IMR-90 (cell line): Measurements from ENCODE around the gene GSN. TPM values are rescaled to one million over a fixed set of nuclear protein-coding genes. Genes with fewer than 3 reads are reported as not detected.

Experiments used
- ATAC-seq: fragments of 200-7000 bp; cut with Tn5 transposase; 2 replicates; pipeline ENCODE4 v1.9.1; 2020; ENCODE audit warnings: low read depth, mild to moderate bottlenecking, moderate library complexity
- BruUV-seq: library from RNA; stranded (reverse); fragments of 400-500 nt; replicated peaks from 2 replicates; lab custom pipeline; 2021; lab: Mats Ljungman, UMichigan
- CTCF ChIA-PET: fragments of 300-600 bp; formaldehyde crosslinking; extraction: SDS; loops from one replicate; lab custom pipeline; 2021; ENCODE audit warnings: antibody characterized with exemption; lab: Yijun Ruan, JAX
- POLR2A ChIA-PET: fragments of 300-600 bp; sonication (Branson Sonifier 250); formaldehyde crosslinking; loops from one replicate; lab custom pipeline; 2022; ENCODE audit warnings: antibody characterized with exemption; ENCODE audit not compliant: unreplicated experiment; lab: Charles Lee
- DNase-seq: peaks from one replicate; pipeline ENCODE4 v3.0.0; 2013
- H2AFZ ChIP-seq: replicated peaks from 2 replicates; pipeline ENCODE3; 2013; ENCODE audit warnings: low read length, mild to moderate bottlenecking; ENCODE audit not compliant: poor library complexity
- H2AK5ac ChIP-seq: 2 replicates; pipeline ENCODE4 v1.6.1; 2013; ENCODE audit warnings: low read depth, low read length, inconsistent platforms
- H2AK9ac ChIP-seq: replicated peaks from 2 replicates; pipeline ENCODE3; 2013; ENCODE audit warnings: mild to moderate bottlenecking, low read depth, low read length, moderate library complexity; ENCODE audit not compliant: poor library complexity
- H2BK120ac ChIP-seq: 2 replicates; pipeline ENCODE4 v1.6.1; 2013; ENCODE audit warnings: low read depth, low read length, inconsistent platforms
- H2BK15ac ChIP-seq: 3 replicates; pipeline ENCODE4 v1.6.1; 2013; ENCODE audit warnings: low read depth, low read length, inconsistent platforms
- H2BK20ac ChIP-seq: 2 replicates; pipeline ENCODE4 v1.6.1; 2013; ENCODE audit warnings: low read depth, mild to moderate bottlenecking, inconsistent platforms, low read length, moderate library complexity
- H2BK5ac ChIP-seq: 2 replicates; pipeline ENCODE4 v1.6.1; 2013; ENCODE audit warnings: mild to moderate bottlenecking, low read depth, low read length, inconsistent platforms; ENCODE audit not compliant: poor library complexity, severe bottlenecking
- H3K14ac ChIP-seq: replicated peaks from 2 replicates; pipeline ENCODE4 v1.6.1; 2013; ENCODE audit warnings: low read depth, low read length, inconsistent platforms
- H3K18ac ChIP-seq: 2 replicates; pipeline ENCODE4 v1.6.1; 2013; ENCODE audit warnings: low read depth, low read length, control low read depth
- H3K23ac ChIP-seq: 2 replicates; pipeline ENCODE4 v1.6.1; 2013; ENCODE audit warnings: low read depth, low read length, inconsistent platforms
- H3K27ac ChIP-seq: 2 replicates; pipeline ENCODE4 v1.5.1; 2013; ENCODE audit warnings: mild to moderate bottlenecking, control low read depth, low read length; ENCODE audit not compliant: insufficient read depth
- H3K27me3 ChIP-seq: 2 replicates; pipeline ENCODE4 v1.6.1; 2013; ENCODE audit warnings: low read length; ENCODE audit not compliant: control insufficient read depth, insufficient read depth
- H3K36me3 ChIP-seq: 2 replicates; pipeline ENCODE4 v1.6.1; 2013; ENCODE audit warnings: low read length, mixed read lengths; ENCODE audit not compliant: control insufficient read depth, insufficient read depth
- H3K4ac ChIP-seq: 2 replicates; pipeline ENCODE4 v1.6.1; 2013; ENCODE audit warnings: low read depth, low read length, inconsistent platforms
- H3K4me1 ChIP-seq: 2 replicates; pipeline ENCODE4 v1.6.1; 2013; ENCODE audit warnings: low read length, mixed read lengths; ENCODE audit not compliant: control insufficient read depth, insufficient read depth
- H3K4me2 ChIP-seq: 2 replicates; pipeline ENCODE4 v1.6.1; 2013; ENCODE audit warnings: low read depth, mild to moderate bottlenecking, control low read depth, low read length, moderate library complexity
- H3K4me3 ChIP-seq: 2 replicates; pipeline ENCODE4 v1.5.1; 2013; ENCODE audit warnings: low read depth, mild to moderate bottlenecking, control low read depth, low read length, moderate library complexity; ENCODE audit not compliant: insufficient read depth
- H3K56ac ChIP-seq: 2 replicates; pipeline ENCODE4 v1.6.1; 2013; ENCODE audit warnings: low read length, inconsistent platforms; ENCODE audit not compliant: insufficient read depth; ENCODE audit errors: extremely low read depth
- H3K79me1 ChIP-seq, 2 experiments: 2 replicates each; pipeline ENCODE4 v1.6.1; 2013; ENCODE audit warnings: low read length in 2 of 2, inconsistent platforms in 1 of 2, low read depth in 1 of 2
- H3K9ac ChIP-seq: 2 replicates; pipeline ENCODE4 v1.6.1; 2013; ENCODE audit warnings: low read depth, low read length, control low read depth
- H3K9me1 ChIP-seq: 2 replicates; pipeline ENCODE4 v1.6.1; 2013; ENCODE audit warnings: low read length, inconsistent platforms; ENCODE audit not compliant: insufficient read depth
- H3K9me3 ChIP-seq: 2 replicates; pipeline ENCODE4 v1.6.1; 2013; ENCODE audit warnings: low read length; ENCODE audit not compliant: control insufficient read depth, insufficient read depth
- H4K20me1 ChIP-seq: 2 replicates; pipeline ENCODE4 v1.6.1; 2013; ENCODE audit warnings: low read length, inconsistent platforms; ENCODE audit not compliant: insufficient read depth
- H4K5ac ChIP-seq: 2 replicates; pipeline ENCODE4 v1.6.1; 2013; ENCODE audit warnings: mild to moderate bottlenecking, low read depth, low read length, control low read depth
- H4K8ac ChIP-seq, 2 experiments: 2 replicates each; pipeline ENCODE4 v1.6.1; 2013; ENCODE audit warnings: low read depth in 2 of 2, low read length in 2 of 2, control low read depth in 1 of 2, inconsistent platforms in 1 of 2
- H4K91ac ChIP-seq: 2 replicates; pipeline ENCODE4 v1.6.1; 2013; ENCODE audit warnings: low read depth, low read length, inconsistent platforms; ENCODE audit not compliant: insufficient read depth
- MAFK ChIP-seq: IDR thresholded peaks from 2 replicates; pipeline ENCODE4 v1.6.1; 2012; ENCODE audit warnings: low read depth, low read length, improper control_type of control experiment
- MAZ ChIP-seq: IDR thresholded peaks from 2 replicates; pipeline ENCODE4 v1.6.1; 2012; ENCODE audit warnings: low read depth, mild to moderate bottlenecking, low read length, improper control_type of control experiment, moderate library complexity, borderline replicate concordance
- MXI1 ChIP-seq: IDR thresholded peaks from 2 replicates; pipeline ENCODE4 v1.6.1; 2012; ENCODE audit warnings: low read depth, mild to moderate bottlenecking, low read length, moderate library complexity, borderline replicate concordance
- NFE2L2 ChIP-seq: fragments of 150-350 bp; IDR thresholded peaks from 2 replicates; pipeline ENCODE4 v1.6.1; 2016; ENCODE audit warnings: low read depth, mild to moderate bottlenecking, low read length
- POLR2A ChIP-seq: IDR thresholded peaks from 2 replicates; pipeline ENCODE4 v1.6.1; 2012; ENCODE audit warnings: mild to moderate bottlenecking, low read depth, low read length
- RAD21 ChIP-seq: IDR thresholded peaks from 2 replicates; pipeline ENCODE4 v1.6.1; 2012; ENCODE audit warnings: low read length, improper control_type of control experiment
- RCOR1 ChIP-seq: IDR thresholded peaks from 2 replicates; pipeline ENCODE4 v1.6.1; 2012; ENCODE audit warnings: mild to moderate bottlenecking, low read length, improper control_type of control experiment; ENCODE audit not compliant: insufficient replicate concordance
- RFX5 ChIP-seq: IDR thresholded peaks from 2 replicates; pipeline ENCODE4 v1.8.0; 2012; ENCODE audit warnings: low read depth, mild to moderate bottlenecking, low read length, moderate library complexity
- SMC3 ChIP-seq: fragments of 150-350 bp; IDR thresholded peaks from 2 replicates; pipeline ENCODE4 v1.6.1; 2016; ENCODE audit warnings: low read depth, mild to moderate bottlenecking, antibody characterized with exemption, low read length, moderate library complexity
- WGBS, 2 experiments: methylation state at CpG; one replicate each; pipeline versions ENCODE4 v1.1.5 to v1.1.7; 2013; ENCODE audit warnings: missing lambda C conversion rate in 2 of 2; ENCODE audit not compliant: insufficient read length in 1 of 2; ENCODE audit errors: extremely low coverage in 2 of 2; 5-methylcytosine and 5-hydroxymethylcytosine counted together
- dilution Hi-C: fragments of 300-500 bp; cut with HindIII; formaldehyde crosslinking; loops from one replicate; pipeline ENCODE4 v1.14.3; 2018; ENCODE audit warnings: low sequenced_read_pairs; ENCODE audit not compliant: unreplicated experiment
- in situ Hi-C: fragments of 300-500 bp; cut with MboI; formaldehyde crosslinking; loops from 3 replicates; pipeline ENCODE4 v1.14.3; 2019; ENCODE audit warnings: low sequenced_read_pairs, inconsistent platforms, mixed read lengths
- intact Hi-C: fragments of 100-400 bp; cut with micrococcal nuclease; formaldehyde crosslinking; loops from 2 replicates; pipeline ENCODE4 v1.10.0; 2022
- polyA plus RNA-seq, 3 experiments: library from polyadenylated mRNA; depleted of rRNA; stranded (reverse); fragments of >200 nt; gene quantifications; 2 replicates each; pipeline ENCODE4 v1.2.3, GENCODE V29; 2012; ENCODE audit warnings: low replicate concordance in 1 of 3
- total RNA-seq: library from RNA; depleted of rRNA; stranded (reverse); fragments of >200 nt; gene quantifications from 2 replicates; pipeline ENCODE4 v1.2.3, GENCODE V29; 2012
- TF ChIP-seq, protein P1 (sequence below): fragments of 150-350 bp; IDR thresholded peaks from 2 replicates; pipeline ENCODE4 v1.6.1; 2017; ENCODE audit warnings: mild to moderate bottlenecking, antibody characterized with exemption, low read length, low read depth
- TF ChIP-seq, protein P2 (sequence below): fragments of 150-350 bp; IDR thresholded peaks from 2 replicates; pipeline ENCODE4 v1.6.1; 2016; ENCODE audit warnings: low read depth, mild to moderate bottlenecking, low read length, moderate library complexity, borderline replicate concordance

The GSN gene
- total and polyA plus RNA-seq, 2 of the 4 experiments (the other 2 are of a cell fraction): 495 to 547 TPM

GRCh38 chr9:121269642-121270254 is 1.8 kb downstream of the GSN start (continued):
- no peak for TF ChIP-seq MAFK

DNA sequence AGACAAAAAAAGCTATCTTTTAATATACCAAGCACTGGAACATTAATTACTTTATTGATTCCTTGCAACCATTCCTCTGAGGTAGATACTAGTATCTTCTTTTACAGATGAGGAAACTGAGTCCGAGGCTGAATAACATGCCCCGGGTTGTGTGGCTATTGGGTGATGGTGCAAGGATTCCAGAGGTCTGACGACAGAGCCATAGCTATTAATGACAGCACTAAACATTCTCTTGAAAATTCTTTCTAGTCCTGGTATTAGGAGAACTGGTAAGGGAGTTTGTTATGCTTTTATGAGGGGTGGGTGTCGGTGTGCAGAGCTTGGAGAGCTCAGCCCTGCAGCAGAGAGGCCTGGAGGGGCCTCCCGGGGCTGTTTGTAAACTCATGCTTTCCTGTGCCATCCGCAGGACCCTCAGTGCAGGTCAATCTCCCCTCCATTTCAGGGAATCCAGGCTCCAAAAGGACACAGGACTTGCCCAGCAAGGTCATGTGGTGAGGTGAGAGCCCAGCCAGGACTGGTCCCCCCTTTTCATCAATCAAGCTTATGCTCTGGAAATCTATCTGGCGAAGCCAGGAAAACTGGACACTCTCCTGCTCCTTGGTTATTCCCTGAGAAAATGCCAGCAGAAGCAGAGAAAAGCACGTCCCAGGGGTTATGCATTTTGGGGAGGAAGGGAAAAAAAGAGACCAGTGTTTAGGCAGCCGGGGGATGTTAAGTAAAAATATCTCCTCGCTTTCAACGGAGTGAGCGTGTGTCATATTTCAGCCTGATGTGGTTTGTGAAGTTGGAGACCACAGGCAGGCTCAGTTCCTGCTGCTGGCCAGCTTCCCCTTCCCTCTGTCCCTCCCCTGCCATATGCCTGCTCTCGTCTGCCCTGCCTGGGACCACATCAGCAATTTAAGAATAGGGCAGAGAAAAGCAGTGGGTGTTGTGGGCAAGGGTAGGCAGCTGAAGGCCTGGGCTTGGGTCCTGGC is 3.7 kb downstream of the GSN start:
- Histone ChIP-seq H3K9ac (peak overlapping the region; percentile 58), H4K91ac (peak overlapping the region; percentile 81), H3K4me2 (peak overlapping the region; percentile 94), H3K4ac (peak overlapping the region; percentile 94), H2BK5ac (peak overlapping the region; percentile 89), H3K36me3 (peaks cover 2% of the 10 kb centered on the region; the same call in 1 of the 2 replicates), H4K8ac (peak overlapping the region; percentile 38 to 50; a peak in 2 of 4 replicates), H3K4me3 (peak overlapping the region; percentile 2; the same call in 1 of the 2 replicates), H4K5ac (peak overlapping the region; percentile 14), H2AK9ac (peak overlapping the region; percentile 81), H3K23ac (peak overlapping the region; percentile 76), H2AK5ac (peak overlapping the region; percentile 80), H2AFZ (peak overlapping the region; percentile 52), H3K27me3 (no peaks in the 10 kb centered on the region), H2BK120ac (peak overlapping the region; percentile 89), H3K79me1 (peaks cover 39 to 83% of the 10 kb centered on the region in 2 experiments), H3K9me1 (peaks cover 34% of the 10 kb centered on the region), H3K9me3 (no peaks in the 10 kb centered on the region), H3K4me1 (peaks cover 31% of the 10 kb centered on the region), H2BK20ac (peak overlapping the region; percentile 53; the same call in 1 of the 2 replicates), H3K14ac (peak overlapping the region; percentile 86), H4K20me1 (peaks cover 17% of the 10 kb centered on the region), H3K27ac (peak overlapping the region; percentile 77), H3K56ac (peak overlapping the region; percentile 75; the same call in 1 of the 2 replicates), H2BK15ac (peak overlapping the region; percentile 90; the same call in 2 of the 3 replicates), H3K18ac (peak overlapping the region; percentile 30)
- ChIA-PET CTCF (interaction anchor here (0.6 to 1.0 kb wide), 4 partner anchors 49 to 752 kb away, joined by 3 read pairs; no protein-coding TSS in a partner anchor), POLR2A (no interaction called here)
- intact Hi-C loops: no loop called here
- dilution Hi-C loops: no loop called here
- ATAC-seq (peak; percentile 50), DNase-seq (peak; percentile 87)
- in situ Hi-C loops: no loop called here
- WGBS, 2 experiments: no CpG with 5 or more reads among the region's 13 CpGs
- BruUV-seq: no TSS peak
- no peak for TF ChIP-seq POLR2A
- TF ChIP-seq SMC3: no peak
- no peak for TF ChIP-seq RCOR1
- no peak for TF ChIP-seq NFE2L2
- TF ChIP-seq, protein P1, sequence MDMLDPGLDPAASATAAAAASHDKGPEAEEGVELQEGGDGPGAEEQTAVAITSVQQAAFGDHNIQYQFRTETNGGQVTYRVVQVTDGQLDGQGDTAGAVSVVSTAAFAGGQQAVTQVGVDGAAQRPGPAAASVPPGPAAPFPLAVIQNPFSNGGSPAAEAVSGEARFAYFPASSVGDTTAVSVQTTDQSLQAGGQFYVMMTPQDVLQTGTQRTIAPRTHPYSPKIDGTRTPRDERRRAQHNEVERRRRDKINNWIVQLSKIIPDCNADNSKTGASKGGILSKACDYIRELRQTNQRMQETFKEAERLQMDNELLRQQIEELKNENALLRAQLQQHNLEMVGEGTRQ: no peak
- no peak for TF ChIP-seq MAZ
- TF ChIP-seq, protein P2, sequence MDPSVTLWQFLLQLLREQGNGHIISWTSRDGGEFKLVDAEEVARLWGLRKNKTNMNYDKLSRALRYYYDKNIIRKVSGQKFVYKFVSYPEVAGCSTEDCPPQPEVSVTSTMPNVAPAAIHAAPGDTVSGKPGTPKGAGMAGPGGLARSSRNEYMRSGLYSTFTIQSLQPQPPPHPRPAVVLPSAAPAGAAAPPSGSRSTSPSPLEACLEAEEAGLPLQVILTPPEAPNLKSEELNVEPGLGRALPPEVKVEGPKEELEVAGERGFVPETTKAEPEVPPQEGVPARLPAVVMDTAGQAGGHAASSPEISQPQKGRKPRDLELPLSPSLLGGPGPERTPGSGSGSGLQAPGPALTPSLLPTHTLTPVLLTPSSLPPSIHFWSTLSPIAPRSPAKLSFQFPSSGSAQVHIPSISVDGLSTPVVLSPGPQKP: no peak
- no peak; the same call in 1 of the 2 replicates for TF ChIP-seq RAD21
- no peak for TF ChIP-seq RFX5
- no peak for TF ChIP-seq MXI1
